SHP77 treated with DMSO at 0.1 percent for 48 hours (cell line): Measurements from ENCODE around the gene PATL1.

ENCODE experiments used
- DNase-seq: peaks from one replicate; lab custom pipeline; 2025; lab: John Stamatoyannopoulos, UW

Gene PATL1

DNA sequence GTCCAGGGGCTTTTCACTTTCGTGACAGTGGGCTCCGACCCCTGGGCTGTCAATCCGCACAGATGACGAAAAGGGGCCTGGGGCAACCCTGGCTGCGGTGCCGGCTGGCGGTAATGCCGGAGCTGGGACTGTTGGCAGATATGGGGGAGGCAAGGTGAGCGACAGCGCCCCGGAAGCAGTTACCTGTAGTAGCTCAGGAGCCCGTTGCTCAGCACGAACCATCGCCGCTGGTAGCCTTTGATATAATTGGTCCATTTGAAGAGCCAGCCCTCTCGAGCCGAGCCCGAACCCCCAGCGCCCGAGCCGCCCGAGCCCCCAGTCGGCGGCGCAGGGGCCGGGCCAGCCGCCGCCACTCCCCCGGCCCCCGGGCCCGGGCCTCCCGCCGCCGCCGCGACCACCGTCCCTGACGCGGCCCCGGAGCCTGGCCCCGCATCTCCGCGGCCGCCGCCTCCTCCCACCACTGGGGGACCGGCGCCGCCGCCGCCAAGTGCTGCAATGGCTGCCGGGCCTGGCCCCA is 53.7 kb downstream of the PATL1 start:
- DNase-seq = peak; percentile 1

GRCh38 chr11:59614277-59615119 is 54.3 kb downstream of the PATL1 start:
- no peak for DNase-seq

DNA sequence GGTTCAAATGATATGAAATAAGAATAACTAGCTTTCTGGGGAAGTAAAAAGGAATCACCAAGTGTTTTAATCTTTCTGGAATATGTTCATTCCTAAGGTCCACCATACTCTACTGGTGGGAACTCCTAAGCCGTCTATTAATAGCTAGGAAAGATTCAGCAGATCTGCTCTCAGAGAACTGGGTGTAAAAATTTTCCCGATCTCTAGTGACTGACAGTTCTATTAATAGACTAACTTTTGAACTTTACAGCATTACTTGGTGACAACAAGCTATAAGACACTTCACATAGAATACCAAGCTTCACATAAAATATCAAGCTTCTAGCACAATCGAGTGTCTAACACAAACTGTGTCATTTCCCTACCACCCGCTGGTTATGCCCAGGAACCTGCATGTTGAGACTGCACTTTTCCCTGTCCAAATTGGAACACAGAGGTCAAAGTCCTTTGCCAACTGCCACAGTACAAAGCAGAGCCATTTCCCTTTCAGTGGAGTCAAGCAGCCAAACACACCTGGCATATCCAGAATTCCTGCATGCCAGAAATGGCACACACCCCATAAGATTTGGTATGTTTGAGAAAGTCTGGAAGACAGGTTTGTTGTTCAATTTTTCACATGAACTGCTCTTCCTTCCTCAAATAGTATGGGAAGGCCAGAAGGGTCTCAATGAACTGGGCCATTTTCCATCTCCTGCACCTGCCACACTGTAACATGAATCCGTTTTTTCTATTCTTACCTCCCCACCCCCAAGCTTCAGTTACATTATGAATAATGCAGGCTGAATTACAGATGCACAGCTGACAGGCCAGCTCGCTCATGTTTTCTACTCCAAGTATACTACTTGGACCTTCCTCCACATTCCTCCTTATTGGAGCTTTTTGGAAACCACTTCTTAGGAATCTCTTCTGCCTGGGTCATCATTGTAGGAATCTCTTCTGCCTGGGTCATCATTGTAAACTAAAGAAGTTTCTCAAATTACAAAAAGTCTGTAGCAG is 57.0 kb downstream of the PATL1 start:
- peak; percentile 27 for DNase-seq

DNA sequence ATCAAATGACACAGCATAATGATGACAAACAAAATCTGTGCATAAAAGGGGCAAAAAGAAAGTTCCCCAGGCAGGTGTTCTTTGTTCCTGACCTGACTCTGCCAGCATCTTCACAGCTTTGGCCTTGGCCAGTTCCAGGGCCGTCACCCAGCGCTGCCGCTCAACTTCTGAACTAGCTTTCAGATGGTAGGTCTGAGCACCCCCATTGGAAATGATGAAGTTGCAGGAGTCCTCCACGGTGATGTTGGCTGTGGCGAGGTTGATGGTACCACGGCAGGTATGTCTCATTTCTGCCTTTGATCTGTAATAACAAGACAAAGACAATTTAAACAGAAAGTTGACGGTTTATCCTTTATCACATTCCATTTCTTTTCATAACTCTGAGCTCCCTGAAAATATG is 58.5 kb downstream of the PATL1 start:
- no peak for DNase-seq

DNA sequence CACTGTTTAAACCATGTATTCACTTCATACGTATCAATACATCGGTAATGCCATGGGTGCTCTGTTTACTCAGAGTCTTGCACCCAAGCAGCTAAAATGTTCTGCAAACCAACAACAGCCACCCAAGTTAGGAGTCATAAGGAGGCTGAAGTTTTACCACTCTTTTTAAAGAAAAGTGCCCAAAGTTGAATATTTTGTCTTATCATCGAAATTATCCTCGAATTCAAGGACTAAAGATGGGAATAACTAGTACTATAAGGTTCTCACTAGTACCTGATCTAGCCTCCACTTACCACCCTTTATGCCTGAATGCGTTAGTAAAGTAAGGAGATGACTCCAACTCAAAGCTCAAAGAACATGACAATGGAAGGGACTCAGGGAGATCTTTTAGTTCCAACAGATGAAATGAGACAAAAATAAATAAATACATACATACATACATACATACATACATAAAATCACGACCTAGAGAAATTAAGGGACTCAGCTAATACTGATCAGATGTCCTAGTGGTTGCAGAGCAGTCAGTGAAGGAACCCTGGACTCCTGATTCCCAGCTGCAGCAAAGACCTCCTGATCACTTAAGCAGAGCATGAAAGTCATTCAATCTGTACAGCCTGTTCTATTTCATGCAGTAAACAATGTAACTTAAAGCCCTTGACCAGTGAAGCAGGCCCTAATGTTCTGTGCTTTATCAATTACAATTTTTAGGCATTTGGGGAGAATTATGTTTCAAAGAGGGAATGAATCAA is 61.0 kb downstream of the PATL1 start:
- DNase-seq = no peak

DNA sequence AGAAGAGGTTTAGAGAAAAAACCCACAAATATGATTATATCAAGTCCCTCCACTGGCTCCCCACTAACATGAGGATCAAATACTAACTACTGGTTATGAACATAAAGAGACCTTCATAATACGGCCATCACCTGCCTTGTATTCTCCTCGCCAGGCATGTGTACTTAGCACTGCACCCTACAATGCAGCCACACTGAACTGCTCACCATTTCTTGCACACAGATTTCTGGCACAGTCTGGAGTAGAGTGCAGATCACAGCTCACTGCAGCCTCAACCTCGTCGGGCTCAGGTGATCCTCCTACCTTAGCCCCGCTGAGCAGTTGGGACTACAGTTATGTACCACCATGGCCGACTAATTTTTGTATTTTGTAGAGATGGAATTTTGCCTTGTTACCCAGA is 66.4 kb downstream of the PATL1 start:
- DNase-seq = no peak

- no peak for DNase-seq
Measured at GRCh38 chr11:59601788-59602187, 67.0 kb downstream of the PATL1 start.

DNA sequence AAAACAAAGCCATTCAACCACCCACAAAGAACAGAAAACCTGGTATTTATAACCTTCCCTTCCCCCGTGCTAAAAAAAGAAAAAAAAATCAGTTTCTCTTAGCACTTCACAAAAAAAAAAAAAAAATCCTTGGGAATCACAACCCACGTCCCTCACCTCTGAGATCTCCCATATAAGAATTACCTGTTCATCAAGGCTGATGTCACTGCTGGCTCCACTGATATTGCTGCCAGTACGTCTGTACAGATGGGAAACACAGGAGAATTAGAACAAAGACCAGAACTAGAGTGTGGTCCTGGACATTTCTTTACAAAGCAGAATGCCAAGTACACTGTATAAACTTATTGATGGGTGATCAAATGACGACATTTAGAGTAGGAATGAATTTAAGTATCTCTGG is 68.2 kb downstream of the PATL1 start:
- DNase-seq = no peak

- DNase-seq = no peak
Measured at GRCh38 chr11:59600234-59600633, 68.6 kb downstream of the PATL1 start.

DNA sequence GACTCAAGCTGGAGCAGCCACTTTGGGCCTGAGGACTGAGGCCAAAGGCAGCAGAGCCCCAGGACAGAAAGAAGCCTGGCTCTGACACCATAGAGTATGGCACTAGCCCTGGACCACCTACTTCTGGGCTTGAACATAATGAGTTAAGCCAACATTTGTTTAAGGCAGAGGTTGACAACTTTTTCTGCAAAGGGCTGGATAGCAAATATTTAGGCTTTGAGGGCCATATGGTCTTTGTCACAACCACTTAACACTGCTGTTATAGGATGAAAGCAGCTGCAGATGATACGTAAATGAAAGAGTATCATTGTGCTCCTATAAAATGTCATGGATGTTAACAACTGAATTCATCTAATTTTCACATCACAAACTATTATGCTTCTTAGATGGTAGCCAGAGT is 69.9 kb downstream of the PATL1 start:
- DNase-seq = no peak
